Muscle layer of duodenum (tissue), 2 donors: ENCODE data around the gene LDLRAD3.

Experiments used
- H3K27ac ChIP-seq: one replicate; pipeline ENCODE4 v1.7.0; 2013; ENCODE audit warnings: mild to moderate bottlenecking, low read length
- H3K27me3 ChIP-seq: one replicate; pipeline ENCODE4 v1.7.0; 2013; ENCODE audit warnings: low read depth, mild to moderate bottlenecking, control low read depth, low read length
- H3K36me3 ChIP-seq, 2 donors: one replicate each; pipeline ENCODE4 v1.7.0; 2013; ENCODE audit warnings: low read length in 2 of 2, control low read depth in 1 of 2, mild to moderate bottlenecking in 1 of 2; ENCODE audit not compliant: insufficient read depth in 2 of 2, control insufficient read depth in 1 of 2
- H3K4me1 ChIP-seq, 2 donors: one replicate each; pipeline ENCODE4 v1.7.0; 2013; ENCODE audit warnings: low read length in 2 of 2, mild to moderate bottlenecking in 2 of 2, control low read depth in 1 of 2, moderate library complexity in 1 of 2; ENCODE audit not compliant: insufficient read depth in 2 of 2, control insufficient read depth in 1 of 2
- H3K4me3 ChIP-seq, 2 donors: one replicate each; pipeline ENCODE4 v1.7.0; 2013; ENCODE audit warnings: low read length in 2 of 2, low read depth in 1 of 2, mild to moderate bottlenecking in 1 of 2
- H3K9me3 ChIP-seq, 2 donors: one replicate each; pipeline ENCODE4 v1.7.0; 2013; ENCODE audit warnings: low read length in 2 of 2, control low read depth in 1 of 2, mild to moderate bottlenecking in 1 of 2; ENCODE audit not compliant: control insufficient read depth in 1 of 2
- donor health status: healthy.

Gene LDLRAD3

DNA sequence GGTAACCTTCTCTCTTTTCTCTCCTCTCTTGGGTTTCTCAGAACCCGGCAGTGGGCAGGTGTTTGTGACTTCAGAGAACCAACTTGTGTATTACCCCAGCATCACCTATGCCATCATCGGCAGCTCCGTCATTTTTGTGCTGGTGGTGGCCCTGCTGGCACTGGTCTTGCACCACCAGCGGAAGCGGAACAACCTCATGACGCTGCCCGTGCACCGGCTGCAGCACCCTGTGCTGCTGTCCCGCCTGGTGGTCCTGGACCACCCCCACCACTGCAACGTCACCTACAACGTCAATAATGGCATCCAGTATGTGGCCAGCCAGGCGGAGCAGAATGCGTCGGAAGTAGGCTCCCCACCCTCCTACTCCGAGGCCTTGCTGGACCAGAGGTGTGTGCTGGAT lies 283.2 kb downstream of the LDLRAD3 start:
- H3K27ac ChIP-seq, result no peak overlapping the region
- no peaks in the 10 kb centered on the region for H3K36me3 ChIP-seq
- H3K27me3 ChIP-seq, result no peaks in the 10 kb centered on the region
- peaks cover 0 to 16% of the 10 kb centered on the region in 2 donors for H3K4me1 ChIP-seq
- no peaks in the 10 kb centered on the region for H3K9me3 ChIP-seq
- no peak overlapping the region for H3K4me3 ChIP-seq

DNA sequence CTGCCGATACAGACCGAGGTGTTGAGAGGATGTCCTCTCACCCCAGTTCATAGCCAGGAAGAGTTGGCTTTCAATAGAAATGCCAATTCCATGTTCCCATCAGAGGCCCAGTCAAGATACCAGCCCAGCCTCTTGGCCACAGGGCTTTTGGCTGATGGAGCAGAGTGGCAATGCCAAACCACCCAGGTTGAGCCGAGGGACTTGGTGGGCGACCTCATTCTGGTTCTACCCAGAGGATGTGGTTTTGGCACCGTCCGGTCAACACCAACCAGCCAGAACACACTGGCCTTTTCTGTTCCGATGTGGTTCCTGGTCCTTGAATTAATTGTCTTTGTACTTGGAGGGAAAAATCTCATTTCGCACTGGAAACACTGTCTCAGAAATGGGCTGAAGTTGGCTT lies 284.8 kb downstream of the LDLRAD3 start:
- H3K4me3 ChIP-seq, result no peak overlapping the region
- no peaks in the 10 kb centered on the region for H3K36me3 ChIP-seq
- no peaks in the 10 kb centered on the region for H3K27me3 ChIP-seq
- no peak overlapping the region for H3K27ac ChIP-seq
- peaks cover 0 to 8% of the 10 kb centered on the region in 2 donors for H3K4me1 ChIP-seq
- no peaks in the 10 kb centered on the region for H3K9me3 ChIP-seq

DNA sequence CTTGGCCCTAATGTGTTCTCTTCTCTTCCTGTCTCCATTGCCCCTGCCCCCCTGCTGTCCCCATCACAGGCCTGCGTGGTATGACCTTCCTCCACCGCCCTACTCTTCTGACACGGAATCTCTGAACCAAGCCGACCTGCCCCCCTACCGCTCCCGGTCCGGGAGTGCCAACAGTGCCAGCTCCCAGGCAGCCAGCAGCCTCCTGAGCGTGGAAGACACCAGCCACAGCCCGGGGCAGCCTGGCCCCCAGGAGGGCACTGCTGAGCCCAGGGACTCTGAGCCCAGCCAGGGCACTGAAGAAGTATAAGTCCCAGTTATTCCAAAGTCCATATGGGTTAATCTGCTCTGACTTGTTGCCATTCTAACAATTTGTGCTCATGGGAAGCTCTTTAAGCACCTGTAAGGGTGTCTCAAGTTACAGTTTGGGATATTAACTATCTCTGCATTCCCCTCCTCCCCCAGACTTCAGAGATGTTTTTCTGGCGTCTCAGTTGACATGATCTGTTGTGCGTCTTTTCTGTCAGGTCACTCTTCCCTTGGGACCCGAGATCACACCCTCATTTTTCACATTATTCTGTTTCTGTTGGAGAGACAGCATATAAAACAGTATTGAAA lies 285.3 kb downstream of the LDLRAD3 start:
- H3K27ac ChIP-seq, result no peak overlapping the region
- H3K4me1 ChIP-seq, result peaks cover 0 to 8% of the 10 kb centered on the region in 2 donors
- no peaks in the 10 kb centered on the region for H3K9me3 ChIP-seq

DNA sequence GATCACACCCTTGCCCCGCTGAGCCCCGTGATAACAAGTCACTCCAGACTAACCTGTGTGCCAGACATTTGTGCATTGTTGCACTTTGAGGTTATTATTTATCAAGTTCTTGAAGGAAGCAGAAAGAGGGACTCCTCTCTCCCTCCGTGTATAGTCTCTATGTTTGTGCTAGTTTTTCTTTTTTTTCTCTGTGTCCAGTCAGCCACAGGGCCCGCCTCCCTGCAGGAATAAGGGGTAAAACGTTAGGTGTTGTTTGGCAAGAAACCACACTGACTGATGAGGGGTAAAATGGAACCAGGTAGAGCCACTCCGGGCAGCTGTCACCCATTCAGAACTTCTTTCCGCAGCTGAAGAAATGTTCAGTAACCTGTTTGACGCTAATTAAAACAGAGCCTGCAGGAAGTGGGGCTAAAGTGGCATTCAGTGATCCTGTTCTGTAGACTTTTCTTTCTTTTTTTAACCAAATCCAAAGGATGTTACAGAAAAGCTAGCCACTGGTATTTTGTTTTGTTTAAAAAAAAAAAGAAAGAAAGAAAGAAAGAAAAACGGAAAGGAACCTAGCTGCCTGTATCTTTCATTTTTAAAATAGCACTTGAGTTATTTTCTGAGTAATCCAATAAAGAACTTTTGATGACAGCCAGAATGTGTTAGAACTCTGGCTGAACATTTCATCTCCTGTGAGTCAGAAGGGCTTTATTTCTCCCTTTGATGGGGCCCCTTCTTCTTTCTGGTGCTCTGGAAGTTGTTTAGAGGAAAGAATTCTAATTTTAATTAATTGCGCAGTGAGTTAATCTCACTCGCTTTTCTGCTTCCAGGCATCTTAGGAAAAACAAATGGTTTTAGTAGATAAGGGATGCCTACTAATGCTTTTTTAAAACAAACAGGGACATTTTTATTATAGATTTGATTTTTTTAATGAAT lies 287.2 kb downstream of the LDLRAD3 start:
- H3K36me3 ChIP-seq, result no peaks in the 10 kb centered on the region
- H3K4me1 ChIP-seq, result peaks cover 0 to 8% of the 10 kb centered on the region in 2 donors
- no peak overlapping the region for H3K4me3 ChIP-seq
- no peaks in the 10 kb centered on the region for H3K9me3 ChIP-seq
- H3K27me3 ChIP-seq, result no peaks in the 10 kb centered on the region
- H3K27ac ChIP-seq, result no peak overlapping the region

More for the DNA sequence above, 285.3 kb downstream of the LDLRAD3 start:
- H3K4me3 ChIP-seq, result no peak overlapping the region
- no peaks in the 10 kb centered on the region for H3K27me3 ChIP-seq
- no peaks in the 10 kb centered on the region for H3K36me3 ChIP-seq

DNA sequence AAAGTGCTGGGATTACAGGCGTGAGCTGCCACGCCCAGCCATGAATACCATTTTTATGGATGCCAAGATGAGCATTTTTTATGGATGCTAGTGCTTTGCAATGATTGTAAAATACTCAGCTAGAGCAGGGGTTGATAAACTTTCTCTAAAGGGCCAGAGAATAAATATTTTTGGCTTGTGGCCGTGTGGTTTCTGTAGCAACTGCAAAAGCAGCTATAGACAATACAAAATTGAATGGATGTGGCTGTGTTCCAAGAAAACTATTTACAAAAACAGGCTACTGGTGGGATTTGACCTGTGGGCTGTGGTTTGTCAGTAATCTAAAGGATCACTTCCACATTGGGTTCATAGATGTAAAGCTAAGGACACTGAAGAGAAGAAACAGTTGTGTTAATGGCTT lies 289.3 kb downstream of the LDLRAD3 start:
- Histone ChIP-seq H3K9me3 (no peaks in the 10 kb centered on the region), H3K27me3 (no peaks in the 10 kb centered on the region), H3K4me1 (peaks cover 0 to 8% of the 10 kb centered on the region in 2 donors), H3K36me3 (no peaks in the 10 kb centered on the region), H3K4me3 (no peak overlapping the region), H3K27ac (no peak overlapping the region)

DNA sequence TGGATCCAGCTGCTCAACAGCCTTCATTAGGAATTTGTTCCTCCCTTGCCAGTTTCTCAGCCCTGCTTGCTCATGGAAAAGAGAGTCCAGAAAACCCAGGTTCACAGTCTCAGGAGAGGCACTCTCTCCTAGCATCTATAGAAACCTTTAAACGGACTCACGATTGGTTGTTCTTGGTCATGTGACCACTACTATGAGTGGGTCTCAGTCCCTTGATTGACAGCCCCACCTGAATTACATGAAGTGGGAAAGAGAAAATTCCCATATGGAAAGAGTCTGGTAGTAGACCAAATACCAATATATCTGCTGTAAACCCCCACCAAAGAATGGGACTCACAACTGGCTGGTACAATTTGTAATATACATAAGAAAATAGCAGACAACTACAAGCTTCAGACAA lies 291.0 kb downstream of the LDLRAD3 start:
- Histone ChIP-seq H3K4me3 (no peak overlapping the region), H3K27ac (no peak overlapping the region), H3K36me3 (no peaks in the 10 kb centered on the region), H3K27me3 (no peaks in the 10 kb centered on the region), H3K4me1 (peaks cover 0 to 8% of the 10 kb centered on the region in 2 donors), H3K9me3 (no peaks in the 10 kb centered on the region)

DNA sequence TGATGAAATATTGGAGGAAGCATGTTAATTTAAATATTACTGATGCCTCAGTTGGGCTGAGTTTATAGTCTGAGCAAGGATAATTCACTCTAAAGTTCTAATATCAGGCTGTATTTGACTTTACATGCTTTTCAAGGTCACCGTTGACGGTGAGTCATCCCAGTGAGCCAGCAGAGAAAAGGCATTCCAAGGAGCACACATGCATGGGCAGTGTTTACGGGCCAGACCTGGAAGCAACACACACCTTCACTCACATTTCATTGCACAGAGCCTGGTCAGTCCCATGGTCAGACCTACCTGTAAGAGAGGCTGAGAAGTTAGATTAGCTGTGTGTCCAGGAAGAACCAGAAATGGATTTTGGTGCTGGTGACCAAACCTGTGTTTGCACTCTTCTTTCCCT lies 291.9 kb downstream of the LDLRAD3 start:
- H3K4me3 ChIP-seq, result no peak overlapping the region
- no peaks in the 10 kb centered on the region for H3K36me3 ChIP-seq
- peaks cover 0 to 5% of the 10 kb centered on the region in 2 donors for H3K4me1 ChIP-seq
- no peaks in the 10 kb centered on the region for H3K9me3 ChIP-seq
- H3K27ac ChIP-seq, result no peak overlapping the region
- no peaks in the 10 kb centered on the region for H3K27me3 ChIP-seq

DNA sequence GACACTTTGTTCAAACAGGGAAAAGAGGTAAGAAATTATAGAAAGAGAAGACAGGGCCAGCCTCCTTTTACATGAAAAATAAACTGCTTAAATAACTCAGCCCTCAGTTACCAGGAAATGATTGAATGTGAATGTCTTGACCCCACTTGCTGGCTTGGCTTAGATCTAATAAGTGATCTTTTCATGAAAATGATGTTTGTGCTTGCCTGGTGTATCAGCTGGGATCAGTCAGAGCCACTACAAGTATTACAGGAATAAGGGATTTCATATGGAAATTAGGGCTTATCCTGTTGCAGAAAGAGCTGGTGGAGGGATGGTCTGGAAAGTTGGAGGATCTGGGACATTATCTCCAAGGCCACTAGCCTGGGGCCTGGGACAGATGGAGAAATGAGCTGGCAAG lies 293.5 kb downstream of the LDLRAD3 start:
- Histone ChIP-seq H3K4me3 (no peak overlapping the region), H3K4me1 (peaks cover 0 to 3% of the 10 kb centered on the region in 2 donors), H3K27ac (no peak overlapping the region), H3K9me3 (no peaks in the 10 kb centered on the region), H3K36me3 (no peaks in the 10 kb centered on the region), H3K27me3 (no peaks in the 10 kb centered on the region)

DNA sequence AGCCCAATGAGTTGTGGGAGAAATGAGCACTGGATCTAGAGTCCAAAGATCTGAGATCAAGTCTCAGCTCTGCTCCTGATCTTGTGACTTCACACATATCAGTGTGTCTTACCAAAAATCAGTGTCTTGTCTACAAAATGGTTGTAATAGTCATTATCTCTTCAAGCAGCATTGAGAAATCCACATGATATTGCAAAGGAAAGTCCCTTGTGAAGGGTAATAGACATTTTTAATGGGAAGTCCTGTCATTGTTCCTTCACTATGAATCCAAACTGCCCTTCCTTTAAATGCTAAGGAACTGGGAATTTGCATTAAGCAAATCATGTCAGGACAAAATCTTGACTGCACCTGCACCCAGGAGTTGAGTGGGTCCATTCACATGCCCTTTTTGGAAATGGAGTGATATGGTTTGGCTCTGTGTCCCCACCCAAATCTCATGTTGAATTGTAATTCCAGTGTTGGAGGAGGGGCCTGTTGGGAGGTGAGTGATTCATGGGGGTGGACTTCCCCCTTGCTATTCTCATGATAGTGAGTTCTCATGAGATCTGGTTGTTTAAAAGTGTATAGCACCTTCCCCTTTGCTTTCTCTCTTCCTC lies 294.3 kb downstream of the LDLRAD3 start:
- H3K36me3 ChIP-seq, result no peaks in the 10 kb centered on the region
- peaks cover 0 to under 1% of the 10 kb centered on the region in 2 donors for H3K4me1 ChIP-seq
- no peak overlapping the region for H3K4me3 ChIP-seq
- no peaks in the 10 kb centered on the region for H3K9me3 ChIP-seq
- no peak overlapping the region for H3K27ac ChIP-seq
- H3K27me3 ChIP-seq, result no peaks in the 10 kb centered on the region

DNA sequence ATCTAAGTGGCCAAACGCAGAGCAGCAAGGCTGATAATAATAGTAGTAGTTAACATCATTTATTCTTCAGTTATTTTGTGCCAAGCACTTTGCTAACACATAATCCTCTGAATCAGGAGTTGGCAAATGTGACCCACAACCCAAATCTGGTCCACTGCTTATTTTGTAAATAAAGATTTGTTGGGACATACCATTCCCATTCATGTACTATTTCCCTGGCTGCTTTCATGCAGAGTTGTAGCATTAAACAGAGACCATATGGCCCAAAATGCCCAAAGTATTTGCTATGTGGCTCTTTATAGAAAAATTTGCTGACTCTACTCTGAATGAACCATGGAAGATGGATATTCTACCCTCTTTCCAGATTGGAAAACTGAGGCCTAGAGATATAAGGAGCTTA lies 295.0 kb downstream of the LDLRAD3 start:
- Histone ChIP-seq H3K4me1 (no peaks in the 10 kb centered on the region), H3K9me3 (no peaks in the 10 kb centered on the region), H3K27ac (no peak overlapping the region), H3K27me3 (no peaks in the 10 kb centered on the region), H3K36me3 (no peaks in the 10 kb centered on the region), H3K4me3 (no peak overlapping the region)

DNA sequence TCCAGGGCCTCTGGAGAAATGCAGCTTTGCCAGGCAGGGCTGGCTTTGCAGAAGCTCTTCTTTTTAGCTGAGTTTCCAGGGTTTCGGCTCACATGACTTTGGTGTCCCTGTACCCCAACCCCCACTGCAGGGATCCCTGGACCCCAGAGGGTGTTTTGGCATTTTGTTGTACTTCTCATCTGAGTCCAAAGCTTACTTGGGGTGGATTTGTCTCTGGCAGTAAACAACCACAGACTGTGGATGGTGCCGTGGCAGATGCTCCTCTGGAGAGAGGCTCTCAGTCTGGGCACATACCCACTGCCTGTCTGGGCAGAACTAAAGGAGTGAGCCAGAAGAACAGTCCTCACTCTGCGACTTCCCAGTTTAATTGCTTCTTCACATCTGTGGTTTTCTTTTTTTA lies 295.8 kb downstream of the LDLRAD3 start:
- H3K36me3 ChIP-seq, result no peaks in the 10 kb centered on the region
- H3K27ac ChIP-seq, result no peak overlapping the region
- no peaks in the 10 kb centered on the region for H3K4me1 ChIP-seq
- H3K27me3 ChIP-seq, result no peaks in the 10 kb centered on the region
- H3K9me3 ChIP-seq, result no peaks in the 10 kb centered on the region
- H3K4me3 ChIP-seq, result no peak overlapping the region
